CD14-positive monocyte (primary cell): Measurements from ENCODE around the gene STPG2. TPM values are rescaled to one million over a fixed set of nuclear protein-coding genes. Genes with fewer than 3 reads are reported as not detected.

Experiments used
- DNase-seq, 3 donors: peaks; one replicate each; pipeline ENCODE4 v3.0.0-alpha.2; 2011 to 2022
- H2AFZ ChIP-seq: 2 replicates; pipeline ENCODE4 v1.6.0; 2012; ENCODE audit warnings: mild to moderate bottlenecking, low read depth, low read length, inconsistent platforms; ENCODE audit not compliant: insufficient read depth, poor library complexity, severe bottlenecking
- H3K27ac ChIP-seq, 2 donors: 1 replicate in 1 of 2; 2 replicates in 1 of 2; pipeline ENCODE4 v1.5.1; 2012 to 2013; ENCODE audit warnings: low read length in 2 of 2, control low read depth in 1 of 2, inconsistent platforms in 1 of 2, low read depth in 1 of 2, mild to moderate bottlenecking in 1 of 2
- H3K27me3 ChIP-seq, 2 donors: one replicate each; pipeline versions ENCODE4 v1.6.0 to v1.6.1; 2011 to 2013; ENCODE audit warnings: low read length in 2 of 2; ENCODE audit not compliant: control insufficient read depth in 2 of 2, insufficient read depth in 2 of 2
- H3K36me3 ChIP-seq, 2 donors: replicated peaks in 1 of 2; 1 replicate in 1 of 2; 2 replicates in 1 of 2; pipeline versions ENCODE4 v1.5.1 to v1.6.1; 2012 to 2013; ENCODE audit warnings: low read length in 2 of 2, control low read depth in 1 of 2, inconsistent platforms in 1 of 2, mild to moderate bottlenecking in 1 of 2; ENCODE audit not compliant: insufficient read depth in 2 of 2, control insufficient read depth in 1 of 2
- H3K4me1 ChIP-seq, 2 donors: 1 replicate in 1 of 2; 2 replicates in 1 of 2; pipeline versions ENCODE4 v1.5.1 to v1.6.1; 2012 to 2013; ENCODE audit warnings: low read length in 2 of 2, control low read depth in 1 of 2, inconsistent platforms in 1 of 2, mild to moderate bottlenecking in 1 of 2, moderate library complexity in 1 of 2; ENCODE audit not compliant: insufficient read depth in 2 of 2, control insufficient read depth in 1 of 2
- H3K4me2 ChIP-seq: replicated peaks from 2 replicates; pipeline ENCODE3; 2012; ENCODE audit warnings: low read length, moderate library complexity, mild to moderate bottlenecking; ENCODE audit not compliant: poor library complexity, severe bottlenecking; ENCODE audit errors: extremely low read depth
- H3K4me3 ChIP-seq, 3 experiments: fragments of 200-600 bp in 1 of 3; sonication (generic) in 1 of 3; replicated peaks in 1 of 3; 1 replicate in 2 of 3; 2 replicates in 1 of 3; pipeline ENCODE4 v1.5.1; 2011 to 2013; ENCODE audit warnings: low read length in 3 of 3, mild to moderate bottlenecking in 3 of 3, control low read depth in 2 of 3, low read depth in 2 of 3, inconsistent platforms in 1 of 3, moderate library complexity in 1 of 3
- H3K79me2 ChIP-seq: 2 replicates; pipeline ENCODE4 v1.6.0; 2012; ENCODE audit warnings: mild to moderate bottlenecking, control low read depth, inconsistent platforms, low read length, moderate library complexity; ENCODE audit not compliant: insufficient read depth
- H3K9ac ChIP-seq: 2 replicates; pipeline ENCODE4 v1.6.0; 2017; ENCODE audit warnings: low read length, mild to moderate bottlenecking; ENCODE audit not compliant: insufficient read depth, poor library complexity, severe bottlenecking
- H3K9me3 ChIP-seq, 2 donors: replicated peaks in 1 of 2; 1 replicate in 1 of 2; 2 replicates in 1 of 2; pipeline versions ENCODE4 v1.5.1 to v1.6.1; 2012 to 2013; ENCODE audit warnings: low read length in 2 of 2, control low read depth in 1 of 2; ENCODE audit not compliant: control insufficient read depth in 1 of 2, insufficient read depth in 1 of 2
- H4K20me1 ChIP-seq: 2 replicates; pipeline ENCODE4 v1.6.0; 2012; ENCODE audit warnings: mild to moderate bottlenecking, low read length, control low read depth, moderate library complexity; ENCODE audit not compliant: insufficient read depth
- H3K27ac Mint-ChIP-seq, 7 donors: one replicate each; pipeline ENCODE4 v1.8.0; 2020; ENCODE audit warnings: mild to moderate bottlenecking in 7 of 7, mixed read lengths in 7 of 7, moderate library complexity in 6 of 7, inconsistent platforms in 2 of 7
- H3K27me3 Mint-ChIP-seq, 3 donors: one replicate each; pipeline ENCODE4 v1.8.0; 2021 to 2022; ENCODE audit warnings: low read depth in 3 of 3, mild to moderate bottlenecking in 3 of 3, mixed read lengths in 3 of 3, moderate library complexity in 3 of 3, inconsistent platforms in 1 of 3
- H3K36me3 Mint-ChIP-seq, 2 donors: one replicate each; pipeline ENCODE4 v1.8.0; 2020; ENCODE audit warnings: mixed read lengths in 2 of 2, inconsistent platforms in 1 of 2, mild to moderate bottlenecking in 1 of 2
- H3K4me1 Mint-ChIP-seq: one replicate; pipeline ENCODE4 v1.8.0; 2020; ENCODE audit warnings: mild to moderate bottlenecking, mixed read lengths
- H3K4me3 Mint-ChIP-seq, 2 donors: one replicate each; pipeline ENCODE4 v1.8.0; 2020; ENCODE audit warnings: mild to moderate bottlenecking in 2 of 2, mixed read lengths in 2 of 2, moderate library complexity in 1 of 2
- H3K9me3 Mint-ChIP-seq, 7 donors: one replicate each; pipeline ENCODE4 v1.8.0; 2020 to 2022; ENCODE audit warnings: mixed read lengths in 7 of 7, mild to moderate bottlenecking in 6 of 7, moderate library complexity in 6 of 7, inconsistent platforms in 2 of 7
- WGBS: methylation state at CpG from one replicate; pipeline ENCODE4 v1.1.5; 2013; ENCODE audit warnings: missing lambda C conversion rate; ENCODE audit not compliant: insufficient coverage; 5-methylcytosine and 5-hydroxymethylcytosine counted together
- intact Hi-C, 2 donors: fragments of 100-400 bp; cut with micrococcal nuclease; formaldehyde crosslinking; loops; one replicate each; pipeline versions ENCODE4 v1.15.0 to v1.15.1; 2023
- polyA plus RNA-seq, 3 donors: library from polyadenylated mRNA; depleted of rRNA in 1 of 3; unstranded in 2 of 3; stranded (reverse) in 1 of 3; fragments of 300-500 nt in 2 of 3; fragments of >200 nt in 1 of 3; fragmentation: Illumina TruSeq in 2 of 3; gene quantifications; 1 replicate in 2 of 3; 2 replicates in 1 of 3; pipeline ENCODE4 v1.2.3, GENCODE V29; 2012 to 2021
- TF ChIP-seq, protein P1 (sequence below): fragments of 200-600 bp; IDR thresholded peaks from one replicate; pipeline ENCODE4 v1.8.0; 2022; ENCODE audit warnings: antibody characterized with exemption, mild to moderate bottlenecking

STPG2 gene
- polyA plus RNA-seq, 3 donors = 0.04 TPM; not detected in 2

DNA sequence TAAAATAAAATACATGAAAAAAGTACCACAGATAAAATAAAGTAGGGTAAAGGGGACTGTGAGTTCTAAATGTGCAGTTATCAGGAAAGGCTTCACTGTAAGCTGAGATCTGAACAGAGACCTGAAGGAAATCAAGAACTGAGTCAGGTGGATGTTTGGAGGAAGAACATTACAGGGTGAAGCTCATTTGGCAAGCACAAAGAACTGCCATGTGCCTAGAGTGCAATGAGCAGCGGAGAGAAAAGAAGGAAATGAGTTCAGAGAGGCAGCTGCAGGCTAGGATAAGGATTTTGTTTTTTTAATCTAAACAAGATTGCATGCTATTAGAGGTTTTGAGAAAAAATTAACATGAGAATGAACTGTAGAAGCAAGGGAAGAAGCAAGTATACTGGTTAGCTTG, 373.1 kb downstream of the STPG2 start:
- Histone ChIP-seq H3K4me3 (no peak overlapping the region), H3K4me2 (no peak overlapping the region), H2AFZ (no peak overlapping the region), H3K79me2 (no peaks in the 10 kb centered on the region), H3K27ac (no peak overlapping the region), H3K9me3 (peaks cover 3 to 10% of the 10 kb centered on the region in 2 donors), H3K9ac (no peak overlapping the region), H3K27me3 (no peaks in the 10 kb centered on the region), H3K4me1 (no peaks in the 10 kb centered on the region), H4K20me1 (no peaks in the 10 kb centered on the region), H3K36me3 (no peaks in the 10 kb centered on the region)
- intact Hi-C loops = no loop called here
- Mint-ChIP-seq H3K4me1 (no peaks in the 10 kb centered on the region), H3K36me3 (no peaks in the 10 kb centered on the region), H3K27ac (no peak overlapping the region), H3K27me3 (no peaks in the 10 kb centered on the region), H3K4me3 (no peak overlapping the region), H3K9me3 (peaks cover 0 to 22% (median 8%) of the 10 kb centered on the region in 7 donors)
- no peak for DNase-seq
- TF ChIP-seq, protein P1, sequence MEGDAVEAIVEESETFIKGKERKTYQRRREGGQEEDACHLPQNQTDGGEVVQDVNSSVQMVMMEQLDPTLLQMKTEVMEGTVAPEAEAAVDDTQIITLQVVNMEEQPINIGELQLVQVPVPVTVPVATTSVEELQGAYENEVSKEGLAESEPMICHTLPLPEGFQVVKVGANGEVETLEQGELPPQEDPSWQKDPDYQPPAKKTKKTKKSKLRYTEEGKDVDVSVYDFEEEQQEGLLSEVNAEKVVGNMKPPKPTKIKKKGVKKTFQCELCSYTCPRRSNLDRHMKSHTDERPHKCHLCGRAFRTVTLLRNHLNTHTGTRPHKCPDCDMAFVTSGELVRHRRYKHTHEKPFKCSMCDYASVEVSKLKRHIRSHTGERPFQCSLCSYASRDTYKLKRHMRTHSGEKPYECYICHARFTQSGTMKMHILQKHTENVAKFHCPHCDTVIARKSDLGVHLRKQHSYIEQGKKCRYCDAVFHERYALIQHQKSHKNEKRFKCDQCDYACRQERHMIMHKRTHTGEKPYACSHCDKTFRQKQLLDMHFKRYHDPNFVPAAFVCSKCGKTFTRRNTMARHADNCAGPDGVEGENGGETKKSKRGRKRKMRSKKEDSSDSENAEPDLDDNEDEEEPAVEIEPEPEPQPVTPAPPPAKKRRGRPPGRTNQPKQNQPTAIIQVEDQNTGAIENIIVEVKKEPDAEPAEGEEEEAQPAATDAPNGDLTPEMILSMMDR = no peak
- 17% methylated on average over 1 of the region's 1 CpG for WGBS

DNA sequence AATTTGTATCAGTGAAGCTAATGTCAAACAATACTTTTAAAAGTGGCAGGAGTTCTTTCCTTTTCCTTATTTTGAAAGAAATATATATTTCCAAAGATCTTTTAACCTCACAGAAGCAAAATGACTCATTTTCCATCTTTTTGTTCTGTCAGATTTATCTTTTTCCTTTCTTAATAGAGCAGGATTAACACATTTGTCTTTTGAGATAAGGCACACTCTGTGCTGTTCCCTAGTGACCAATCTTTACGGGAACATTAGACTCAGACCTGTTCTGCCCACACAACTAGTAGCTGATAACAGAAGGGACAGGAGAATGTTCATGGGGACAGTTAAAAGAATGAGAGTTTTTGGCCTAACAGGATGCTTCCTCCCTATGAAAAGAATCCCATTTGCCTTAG, 381.2 kb downstream of the STPG2 start:
- Histone ChIP-seq H2AFZ (no peak overlapping the region), H3K27me3 (no peaks in the 10 kb centered on the region), H3K36me3 (no peaks in the 10 kb centered on the region), H3K4me1 (no peaks in the 10 kb centered on the region), H3K27ac (no peak overlapping the region), H3K4me2 (no peak overlapping the region), H4K20me1 (no peaks in the 10 kb centered on the region), H3K79me2 (no peaks in the 10 kb centered on the region), H3K9me3 (peaks cover 0 to 2% of the 10 kb centered on the region in 2 donors), H3K9ac (no peak overlapping the region), H3K4me3 (no peak overlapping the region)
- no peak overlapping the region for H3K4me3 Mint-ChIP-seq
- peaks cover 0 to 6% (median 3%) of the 10 kb centered on the region in 7 donors for H3K9me3 Mint-ChIP-seq
- TF ChIP-seq, protein P1 = no peak
- intact Hi-C loops = no loop called here
- no peaks in the 10 kb centered on the region for H3K4me1 Mint-ChIP-seq
- no CpG with 5 or more reads among the region's 1 CpG for WGBS
- no peaks in the 10 kb centered on the region for H3K27me3 Mint-ChIP-seq
- DNase-seq = no peak
- H3K27ac Mint-ChIP-seq = no peak overlapping the region
- no peaks in the 10 kb centered on the region for H3K36me3 Mint-ChIP-seq
